ENCODE results near the gene GP1BB. TPM values are rescaled to one million over a fixed set of nuclear protein-coding genes. Genes with fewer than 3 reads are reported as not detected.

Gene GP1BB
- total and polyA plus RNA-seq, 2 of the 4 experiments (the other 2 are of a cell fraction): 0.18 to 1.5 TPM

GRCh38 chr22:19729507-19729906 is 6.2 kb downstream of the GP1BB start:
- H2BK15ac ChIP-seq (ENCODE audit: low read depth, low read length): no peak overlapping the region
- no peak overlapping the region for H2BK5ac ChIP-seq (ENCODE audit: low read depth, low read length, poor library complexity, severe bottlenecking)
- ATAC-seq (ENCODE audit: low read depth) (no peak), DNase-seq (no peak)
- no peak overlapping the region for H4K8ac ChIP-seq (ENCODE audit: low read depth in 2 of 2, low read length in 2 of 2)
- peak overlapping the region; percentile 39; the same call in 1 of the 2 replicates for H2AK5ac ChIP-seq (ENCODE audit: low read depth, low read length)
- H3K27me3 ChIP-seq (ENCODE audit: control insufficient read depth, insufficient read depth, low read length): peaks cover 15% of the 10 kb centered on the region; the same call in 1 of the 2 replicates
- no peak overlapping the region for H4K5ac ChIP-seq (ENCODE audit: low read depth, low read length)
- peak overlapping the region; percentile 68 for H2AK9ac ChIP-seq (replicated peaks; ENCODE audit: low read depth, low read length, poor library complexity)
- no peak overlapping the region for H4K91ac ChIP-seq (ENCODE audit: insufficient read depth, low read depth, low read length)
- peak overlapping the region; percentile 51 for H2AFZ ChIP-seq (replicated peaks; ENCODE audit: low read length, poor library complexity)
- intact Hi-C loops (cut with micrococcal nuclease): no loop called here
- no peaks in the 10 kb centered on the region for H3K9me3 ChIP-seq (ENCODE audit: control insufficient read depth, insufficient read depth, low read length)
- H3K4me3 ChIP-seq (ENCODE audit: insufficient read depth, low read depth, low read length): no peak overlapping the region
- TF ChIP-seq USF2 (IDR thresholded peaks at IDR 0.05; ENCODE audit: low read depth, low read length): no peak
- no peak for TF ChIP-seq ELK1 (IDR thresholded peaks at IDR 0.05; ENCODE audit: borderline replicate concordance, low read depth, low read length)
- TF ChIP-seq RFX5 (IDR thresholded peaks at IDR 0.05; ENCODE audit: low read depth, low read length): no peak
- no peak for TF ChIP-seq CHD1 (IDR thresholded peaks at IDR 0.05; ENCODE audit: low read depth, low read length)
- no peak for TF ChIP-seq CTCF (conservative IDR thresholded peaks at IDR 0.05; ENCODE audit: low read depth, low read length)
- no peak for TF ChIP-seq BHLHE40 (IDR thresholded peaks at IDR 0.05; ENCODE audit: low read depth, low read length)
- TF ChIP-seq RAD21 (IDR thresholded peaks at IDR 0.05; ENCODE audit: low read length): no peak
- TF ChIP-seq FOS (IDR thresholded peaks at IDR 0.05; ENCODE audit: low read depth, low read length): no peak
- no peak for TF ChIP-seq NFE2L2 (IDR thresholded peaks at IDR 0.05; ENCODE audit: low read depth, low read length)
- no peak for TF ChIP-seq RCOR1 (IDR thresholded peaks at IDR 0.05; ENCODE audit: insufficient replicate concordance, low read length)
- TF ChIP-seq MAZ (IDR thresholded peaks at IDR 0.05; ENCODE audit: borderline replicate concordance, low read depth, low read length): no peak
- TF ChIP-seq CEBPB (IDR thresholded peaks at IDR 0.05; ENCODE audit: low read depth, low read length): no peak
- TF ChIP-seq POLR2A (IDR thresholded peaks at IDR 0.05; ENCODE audit: low read depth, low read length): no peak
- no peak for TF ChIP-seq MXI1 (IDR thresholded peaks at IDR 0.05; ENCODE audit: borderline replicate concordance, low read depth, low read length)
- dilution Hi-C loops (cut with HindIII; ENCODE audit: low sequenced_read_pairs, unreplicated experiment): no loop called here
- in situ Hi-C loops (cut with MboI; ENCODE audit: low sequenced_read_pairs): no loop called here
- no TSS peak for BruUV-seq (replicated peaks)
- no peak overlapping the region for H3K23ac ChIP-seq (ENCODE audit: low read depth, low read length)
- no peak overlapping the region for H3K27ac ChIP-seq (ENCODE audit: insufficient read depth, low read length)
- H3K18ac ChIP-seq (ENCODE audit: low read depth, low read length): no peak overlapping the region
- ChIA-PET POLR2A (ENCODE audit: unreplicated experiment) (no interaction called here), CTCF (interaction anchor here (1.2 to 2.0 kb wide), 4 partner anchors 13 to 219 kb away, joined by 4 to 27 read pairs (median 14); no protein-coding TSS in a partner anchor)
- no peak overlapping the region for H3K14ac ChIP-seq (replicated peaks; ENCODE audit: low read depth, low read length)
- H3K79me1 ChIP-seq (ENCODE audit: low read depth in 1 of 2, low read length in 2 of 2): no peaks in the 10 kb centered on the region
- no peak overlapping the region for H3K4me2 ChIP-seq (ENCODE audit: low read depth, low read length)
- H2BK20ac ChIP-seq (ENCODE audit: low read depth, low read length): no peak overlapping the region
- H4K20me1 ChIP-seq (ENCODE audit: insufficient read depth, low read length): no peaks in the 10 kb centered on the region
- H3K9ac ChIP-seq (ENCODE audit: low read depth, low read length): no peak overlapping the region
- H3K36me3 ChIP-seq (ENCODE audit: control insufficient read depth, insufficient read depth, low read length): no peaks in the 10 kb centered on the region
- no peaks in the 10 kb centered on the region for H3K9me1 ChIP-seq (ENCODE audit: insufficient read depth, low read length)
- no peaks in the 10 kb centered on the region; the same call in none of the 2 replicates for H3K4me1 ChIP-seq (ENCODE audit: control insufficient read depth, insufficient read depth, low read length)
- peak overlapping the region; percentile 5; the same call in 1 of the 2 replicates for H3K4ac ChIP-seq (ENCODE audit: low read depth, low read length)
- 84% methylated on average over 6 of the region's 9 CpGs; no CpG with 5 or more reads in 1 of the 2 experiments for WGBS, 2 experiments (ENCODE audit: extremely low coverage in 2 of 2, insufficient read length in 1 of 2)
- no peak overlapping the region for H2BK120ac ChIP-seq (ENCODE audit: low read depth, low read length)
- no peak overlapping the region for H3K56ac ChIP-seq (ENCODE audit: extremely low read depth, insufficient read depth, low read length)

Data from IMR-90 (cell line).